Parathyroid adenoma (tissue), 2 donors: ENCODE measurements around the gene PPP2R5C.

Source experiments
- H2AFZ ChIP-seq: fragments of 300-600 bp; sonication (generic); one replicate; pipeline ENCODE4 v1.7.0; 2017; ENCODE audit warnings: antibody characterized with exemption, mild to moderate bottlenecking
- H3K27ac ChIP-seq: fragments of 300-600 bp; sonication (generic); one replicate; pipeline ENCODE4 v1.7.0; 2017
- H3K27me3 ChIP-seq: fragments of 300-600 bp; sonication (generic); one replicate; pipeline ENCODE4 v1.7.0; 2017; ENCODE audit warnings: low read length; ENCODE audit not compliant: control insufficient read depth, insufficient read depth
- H3K36me3 ChIP-seq: fragments of 300-600 bp; sonication (generic); one replicate; pipeline ENCODE4 v1.7.0; 2017; ENCODE audit warnings: low read length; ENCODE audit not compliant: control insufficient read depth, insufficient read depth
- H3K4me1 ChIP-seq: fragments of 300-600 bp; sonication (generic); one replicate; pipeline ENCODE4 v1.7.0; 2017; ENCODE audit warnings: control low read depth
- H3K4me2 ChIP-seq: fragments of 300-600 bp; sonication (generic); one replicate; pipeline ENCODE4 v1.7.0; 2017; ENCODE audit warnings: low read length
- H3K4me3 ChIP-seq: fragments of 300-600 bp; sonication (generic); one replicate; pipeline ENCODE4 v1.7.0; 2017; ENCODE audit warnings: low read depth, low read length
- H3K79me2 ChIP-seq: fragments of 300-600 bp; sonication (generic); one replicate; pipeline ENCODE4 v1.7.0; 2017; ENCODE audit warnings: control low read depth
- H3K9ac ChIP-seq: fragments of 300-600 bp; sonication (generic); one replicate; pipeline ENCODE4 v1.7.0; 2017; ENCODE audit warnings: mild to moderate bottlenecking
- H3K9me3 ChIP-seq: fragments of 300-600 bp; sonication (generic); one replicate; pipeline ENCODE4 v1.7.0; 2017; ENCODE audit warnings: low read length; ENCODE audit not compliant: control insufficient read depth
- CTCF ChIP-seq: fragments of 300-600 bp; sonication (generic); IDR thresholded peaks from one replicate; pipeline ENCODE4 v1.7.0; 2017; ENCODE audit warnings: antibody characterized with exemption, mild to moderate bottlenecking
- donor health status: primary hyperparathyroidism.

Gene PPP2R5C

GRCh38 chr14:101889898-101890297, 128.4 kb downstream of the PPP2R5C start:
- no peak overlapping the region for H3K4me2 ChIP-seq
- no peaks in the 10 kb centered on the region for H3K4me1 ChIP-seq
- no peak overlapping the region for H3K9ac ChIP-seq
- TF ChIP-seq CTCF: no peak
- no peaks in the 10 kb centered on the region for H3K9me3 ChIP-seq
- no peak overlapping the region for H2AFZ ChIP-seq
- no peaks in the 10 kb centered on the region for H3K79me2 ChIP-seq
- H3K27ac ChIP-seq: no peak overlapping the region
- H3K4me3 ChIP-seq: no peak overlapping the region
- no peaks in the 10 kb centered on the region for H3K36me3 ChIP-seq
- no peaks in the 10 kb centered on the region for H3K27me3 ChIP-seq

- Histone ChIP-seq H3K4me1 (no peaks in the 10 kb centered on the region), H2AFZ (no peak overlapping the region), H3K9me3 (no peaks in the 10 kb centered on the region), H3K79me2 (no peaks in the 10 kb centered on the region), H3K27me3 (no peaks in the 10 kb centered on the region), H3K4me2 (no peak overlapping the region), H3K4me3 (no peak overlapping the region), H3K36me3 (no peaks in the 10 kb centered on the region), H3K27ac (no peak overlapping the region), H3K9ac (no peak overlapping the region)
- no peak for TF ChIP-seq CTCF
Observed at GRCh38 chr14:101891471-101891870, 130.0 kb downstream of the PPP2R5C start.

- H3K36me3 ChIP-seq: no peaks in the 10 kb centered on the region
- no peaks in the 10 kb centered on the region for H3K79me2 ChIP-seq
- no peak for TF ChIP-seq CTCF
- no peak overlapping the region for H2AFZ ChIP-seq
- H3K27me3 ChIP-seq: no peaks in the 10 kb centered on the region
- H3K4me1 ChIP-seq: peaks cover 3% of the 10 kb centered on the region
- H3K4me2 ChIP-seq: no peak overlapping the region
- no peak overlapping the region for H3K4me3 ChIP-seq
- H3K27ac ChIP-seq: no peak overlapping the region
- no peak overlapping the region for H3K9ac ChIP-seq
- no peaks in the 10 kb centered on the region for H3K9me3 ChIP-seq
Observed at GRCh38 chr14:101893759-101894158, 132.2 kb downstream of the PPP2R5C start.

- no peak overlapping the region for H3K9ac ChIP-seq
Observed at GRCh38 chr14:101894365-101895081, 133.0 kb downstream of the PPP2R5C start.

More at GRCh38 chr14:101894365-101895081, 133.0 kb downstream of the PPP2R5C start:
- Histone ChIP-seq H3K36me3 (no peaks in the 10 kb centered on the region), H3K4me2 (no peak overlapping the region), H3K27ac (no peak overlapping the region), H3K79me2 (no peaks in the 10 kb centered on the region), H2AFZ (no peak overlapping the region), H3K9me3 (no peaks in the 10 kb centered on the region), H3K27me3 (no peaks in the 10 kb centered on the region), H3K4me1 (peaks cover 6% of the 10 kb centered on the region), H3K4me3 (no peak overlapping the region)
- TF ChIP-seq CTCF: no peak
